Measurements from ENCODE around the gene CHMP6. TPM values are rescaled to one million over a fixed set of nuclear protein-coding genes. Genes with fewer than 3 reads are reported as not detected.
A peak's percentile ranks its signal among the peaks of the same experiment; 100 is the strongest.

Gene CHMP6
- total and polyA plus RNA-seq, 9 of the 15 experiments (the other 6 are each of a cell fraction or from before 2014, with no cell fraction given), result 0.25 to 30.4 (median 13.4) TPM

- TF ChIP-seq CTCF (IDR thresholded peaks at IDR 0.05 in 2 of 3, conservative IDR thresholded peaks at IDR 0.05 in 1 of 3; ENCODE audit: insufficient read depth in 2 of 3, low read depth in 1 of 3, low read length in 3 of 3) (no peak), CREB3 (tag; conservative IDR thresholded peaks at IDR 0.05; ENCODE audit: low read depth) (no peak), ZEB2 (IDR thresholded peaks at IDR 0.05) (no peak), RAD51 (IDR thresholded peaks at IDR 0.05; ENCODE audit: borderline replicate concordance, low read depth) (peak; percentile 65; the same call in 1 of the 2 replicates)
These were observed 3.6 kb upstream of the CHMP6 start (continued) for GRCh38 chr17:80987941-80988461.

GRCh38 chr17:80989586-80989913 is 2.1 kb upstream of the CHMP6 start:
- DNase-seq (ENCODE audit: extremely low read depth in 1 of 4, low spot score in 3 of 4) (no peak), FAIRE-seq (no peak), ATAC-seq (no peak)
- no peak overlapping the region for H3K4me3 ChIP-seq
- no peaks in the 10 kb centered on the region for H3K9me1 ChIP-seq (ENCODE audit: control insufficient read depth, insufficient read depth, low read length)
- 0 out of 2 replicates have a peak, but pooled peaks cover 3% of the 10 kb centered on the region for H4K20me1 ChIP-seq (replicated peaks; ENCODE audit: control insufficient read depth, insufficient read depth, low read length)
- peaks cover 20% of the 10 kb centered on the region for H3K79me2 ChIP-seq (ENCODE audit: control insufficient read depth, insufficient read depth, low read length)
- no peaks in the 10 kb centered on the region for H3K36me3 ChIP-seq (ENCODE audit: control insufficient read depth, insufficient read depth, low read length)
- H3K9me3 ChIP-seq (replicated peaks; ENCODE audit: control insufficient read depth, insufficient read depth, low read depth, low read length), result no peaks in the 10 kb centered on the region
- BruUV-seq (replicated peaks), result no TSS peak
- H3K4me2 ChIP-seq (ENCODE audit: insufficient read depth, low read length), result peak overlapping the region; percentile 68; the same call in 1 of the 2 replicates
- WGBS (ENCODE audit: insufficient coverage, low coverage, missing lambda C conversion rate), result 48% methylated on average over 11 of the region's 11 CpGs
- ChIA-PET POLR2A (interaction anchor here (0.6 to 0.7 kb wide), 2 partner anchors 28 to 47 kb away, joined by 3 read pairs; no protein-coding TSS in a partner anchor), CTCF (ENCODE audit: low intra/inter-chr PET ratio) (interaction anchor here (0.6 to 5.7 kb wide), 5 partner anchors 13 to 252 kb away, joined by 3 to 64 read pairs (median 4); no protein-coding TSS in a partner anchor)
- peaks cover 9 to 65% of the 10 kb centered on the region in 2 experiments; a peak in 4 of 5 replicates for H3K4me1 ChIP-seq (replicated peaks in 1 of 2; ENCODE audit: control insufficient read depth in 2 of 2, insufficient read depth in 2 of 2, low read length in 2 of 2)
- peak overlapping the region in 1 of 2 experiments; percentile 89; a peak in 3 of 4 replicates for H3K9ac ChIP-seq (ENCODE audit: insufficient read depth in 1 of 2, low read depth in 2 of 2, low read length in 2 of 2)
- intact Hi-C loops (cut with micrococcal nuclease) (loop anchor here (1.0 to 10.0 kb wide), 3 partner anchors 108 to 235 kb away; partner anchors contain the start of gene CEP131), in situ Hi-C loops (cut with MboI) (loop anchor here (5.0 to 10.0 kb wide), 2 partner anchors 108 to 795 kb away; no protein-coding TSS in a partner anchor)
- no peak overlapping the region for H3K27ac ChIP-seq (ENCODE audit: extremely low read depth, low read depth, low read length)
- peak overlapping the region; percentile 90 for H2AFZ ChIP-seq (ENCODE audit: low read depth, low read length)
- no peaks in the 10 kb centered on the region for H3K27me3 ChIP-seq (ENCODE audit: control insufficient read depth in 2 of 2, insufficient read depth in 2 of 2, low read length in 2 of 2)
- TF ChIP-seq KAT7 (CRISPR knock-in tag; IDR thresholded peaks at IDR 0.05; ENCODE audit: borderline replicate concordance), result 0 out of 2 replicates have a peak, but pooled peaks have one; percentile 30
- TF ChIP-seq PRMT5 (CRISPR knock-in tag; IDR thresholded peaks at IDR 0.05), result no peak
- TF ChIP-seq ZBTB43 (CRISPR knock-in tag; IDR thresholded peaks at IDR 0.05), result no peak
- no peak for TF ChIP-seq DPF2 (IDR thresholded peaks at IDR 0.05)
- TF ChIP-seq GATA2 (CRISPR knock-in tag; IDR thresholded peaks at IDR 0.05), result no peak
